GM21515 (cell line): Measurements from ENCODE around the gene NSD1.
"Not testable (repeated sequence)": the region's sequence is repeated elsewhere in the genome, so short reads cannot be mapped to it uniquely, and the experiment has no call there.

ENCODE experiments used
- ATAC-seq: cut with Tn5 transposase; IDR thresholded peaks from one replicate; pipeline ENCODE4 v1.9.1; 2021; ENCODE audit not compliant: unreplicated experiment

The NSD1 gene

DNA sequence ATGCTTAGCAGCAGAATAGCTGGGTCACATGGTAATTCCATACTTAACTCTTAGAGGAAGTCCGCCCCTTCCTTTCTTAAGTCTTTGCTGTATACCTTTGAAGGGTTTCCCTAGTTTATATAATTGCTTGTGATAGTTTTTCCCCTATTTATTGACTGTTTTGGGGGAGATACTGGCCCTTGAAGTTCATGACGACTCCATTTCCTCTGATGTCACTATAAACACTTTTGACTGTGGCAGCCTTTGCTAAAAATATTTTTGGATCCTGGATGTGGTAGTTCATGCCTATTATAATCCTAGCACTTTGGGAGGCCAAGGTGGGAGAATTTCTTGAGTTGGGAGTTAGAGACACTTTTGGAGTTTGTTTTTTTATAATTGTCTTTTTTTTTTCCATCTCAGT lies 38.4 kb downstream of the NSD1 start:
- no peak for ATAC-seq

DNA sequence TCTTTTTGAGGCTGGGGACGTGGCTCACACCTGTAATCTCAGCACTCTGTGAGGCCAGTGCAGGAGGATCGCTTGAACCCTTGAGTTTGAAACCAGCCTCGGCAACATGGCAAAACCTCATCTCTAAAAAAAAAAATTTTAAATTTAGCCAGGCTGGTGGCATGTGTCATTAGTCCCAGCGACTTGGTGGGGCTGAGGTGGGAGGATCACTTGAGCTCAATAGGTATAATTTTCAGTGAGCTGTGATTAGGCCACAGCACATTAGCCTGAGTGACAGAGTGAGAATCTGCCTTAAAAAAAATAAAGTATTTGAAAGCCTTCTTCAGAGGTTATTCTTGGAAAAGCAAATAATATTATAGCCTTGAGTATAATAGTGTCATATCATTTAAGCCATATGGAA lies 41.8 kb downstream of the NSD1 start:
- ATAC-seq = no peak

DNA sequence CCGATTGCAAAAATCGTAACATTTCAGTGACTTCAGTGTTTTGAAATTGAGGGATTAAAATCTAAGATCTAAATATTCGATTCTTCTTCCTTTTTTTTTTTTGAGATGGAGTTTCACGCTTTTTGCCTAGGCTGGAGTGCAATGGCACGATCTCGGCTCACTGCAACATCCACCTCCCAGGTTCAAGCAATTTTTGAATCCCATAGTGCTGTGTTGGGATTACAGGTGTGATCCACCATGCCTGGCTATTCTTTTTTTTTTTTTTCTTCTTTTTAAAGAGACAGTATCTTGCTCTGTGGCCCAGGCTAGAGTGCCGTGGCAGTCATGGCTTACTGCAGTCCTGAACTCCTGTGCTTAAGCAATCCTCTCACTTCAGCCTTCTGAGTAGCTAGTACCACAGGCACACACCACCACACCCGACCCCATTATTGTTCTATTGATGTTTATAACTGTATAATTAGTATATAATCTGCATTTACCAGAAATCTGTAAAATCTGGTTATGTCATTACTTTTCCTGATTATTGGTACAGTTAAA lies 42.7 kb downstream of the NSD1 start:
- no peak for ATAC-seq

DNA sequence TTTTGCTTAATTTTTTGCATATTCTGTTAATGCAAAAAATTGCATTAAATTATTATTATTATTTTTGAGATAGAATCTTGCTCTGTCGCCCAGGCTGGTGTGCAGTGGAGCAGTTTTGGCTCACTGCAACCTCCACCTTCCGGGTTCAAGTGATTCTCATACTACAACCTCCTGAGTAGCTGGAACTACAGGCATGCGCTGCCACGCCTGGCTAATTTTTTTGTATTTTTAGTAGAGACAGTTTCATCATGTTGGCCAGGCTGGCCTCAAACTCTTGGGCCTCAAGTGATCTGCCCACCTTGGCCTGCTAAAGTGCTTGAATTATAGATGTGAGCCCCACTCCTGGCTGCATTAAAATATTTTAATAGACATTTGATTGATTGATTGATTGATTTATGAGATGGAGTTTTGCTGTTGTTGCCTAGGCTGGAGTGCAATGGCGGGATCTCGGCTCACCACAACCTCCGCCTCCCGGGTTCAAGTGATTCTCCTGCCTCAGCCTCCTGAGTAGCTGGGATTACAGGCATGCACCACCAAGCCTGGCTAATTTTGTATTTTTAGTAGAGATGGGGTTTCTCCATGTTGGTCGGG lies 44.4 kb downstream of the NSD1 start:
- ATAC-seq = not testable (repeated sequence)

GRCh38 chr5:177178733-177179304 lies 45.2 kb downstream of the NSD1 start:
- ATAC-seq = no peak

- no peak for ATAC-seq
Observed at GRCh38 chr5:177179431-177179830, 45.9 kb downstream of the NSD1 start.

DNA sequence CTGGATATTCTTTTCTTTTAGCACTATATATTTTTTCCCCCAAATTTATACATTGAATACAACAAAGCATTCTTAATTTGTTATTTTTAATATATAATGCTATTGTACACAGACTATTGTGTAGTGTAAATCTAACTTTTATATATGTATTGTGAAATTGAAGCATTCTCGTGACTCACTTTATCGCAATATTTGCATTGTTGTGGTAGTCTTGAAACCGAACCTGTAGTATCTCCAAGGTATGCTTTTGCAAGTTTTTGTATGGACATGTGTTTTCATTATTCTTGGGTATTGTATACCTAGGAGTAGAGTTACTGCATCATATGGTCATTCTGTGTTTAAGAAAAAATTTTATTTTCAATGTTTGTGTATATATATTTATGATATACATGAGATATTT lies 49.6 kb downstream of the NSD1 start:
- no peak for ATAC-seq

- no peak for ATAC-seq
Observed at GRCh38 chr5:177183766-177184360, 50.3 kb downstream of the NSD1 start.

DNA sequence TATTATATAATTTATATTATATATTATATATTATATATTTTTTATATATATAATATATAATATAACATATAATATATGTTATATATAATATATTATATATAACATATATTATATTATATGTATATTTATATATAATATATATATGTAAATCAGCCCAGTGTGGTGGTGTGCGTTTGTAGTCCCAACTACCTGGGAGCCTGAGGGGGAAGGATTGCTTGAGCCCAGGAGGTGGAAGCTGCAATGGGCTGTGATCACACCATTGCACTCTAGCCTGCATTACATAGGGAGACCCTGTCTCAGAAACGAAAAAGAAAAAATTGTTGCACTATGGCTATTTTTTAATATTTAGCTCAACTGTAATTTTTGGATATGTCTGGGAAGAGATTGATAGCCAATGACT lies 52.4 kb downstream of the NSD1 start:
- no peak for ATAC-seq

DNA sequence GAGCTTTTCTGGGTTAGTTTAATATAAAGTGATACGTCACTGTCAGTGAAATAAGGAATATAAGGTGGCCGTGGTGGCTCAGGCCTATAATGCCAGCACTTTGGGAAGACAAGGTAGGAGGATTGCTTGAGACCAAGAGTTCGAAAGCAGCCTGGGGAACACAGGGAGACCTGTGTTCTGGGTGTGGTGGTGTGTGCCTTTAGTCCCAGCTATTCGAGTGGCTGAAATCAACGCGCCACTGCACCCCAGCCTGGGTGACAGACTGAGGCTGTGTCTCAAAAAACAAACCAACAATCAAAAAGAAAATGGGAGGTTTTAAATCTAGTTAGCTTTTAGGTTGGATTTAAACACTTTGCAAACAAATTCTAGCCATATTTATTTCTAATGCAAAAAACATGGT lies 53.1 kb downstream of the NSD1 start:
- ATAC-seq = no peak

DNA sequence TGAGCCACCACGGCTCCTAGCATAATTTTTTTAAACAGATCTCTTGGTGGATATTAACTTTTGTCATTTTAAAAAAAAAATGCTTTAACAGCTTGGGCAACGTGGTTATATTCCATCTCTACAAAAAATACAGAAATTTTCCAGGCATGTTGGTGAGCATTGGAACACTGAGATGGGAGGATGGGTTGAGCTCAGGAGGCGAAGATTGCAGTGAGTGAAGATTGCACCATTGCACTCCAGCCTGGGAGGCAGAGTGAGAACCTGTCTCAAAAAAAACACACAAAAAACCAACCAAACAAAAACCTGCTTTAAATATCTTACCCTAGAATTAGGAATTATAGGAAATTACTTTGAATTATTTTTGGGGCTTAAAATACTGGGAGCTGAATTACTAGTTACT lies 55.2 kb downstream of the NSD1 start:
- ATAC-seq = no peak

DNA sequence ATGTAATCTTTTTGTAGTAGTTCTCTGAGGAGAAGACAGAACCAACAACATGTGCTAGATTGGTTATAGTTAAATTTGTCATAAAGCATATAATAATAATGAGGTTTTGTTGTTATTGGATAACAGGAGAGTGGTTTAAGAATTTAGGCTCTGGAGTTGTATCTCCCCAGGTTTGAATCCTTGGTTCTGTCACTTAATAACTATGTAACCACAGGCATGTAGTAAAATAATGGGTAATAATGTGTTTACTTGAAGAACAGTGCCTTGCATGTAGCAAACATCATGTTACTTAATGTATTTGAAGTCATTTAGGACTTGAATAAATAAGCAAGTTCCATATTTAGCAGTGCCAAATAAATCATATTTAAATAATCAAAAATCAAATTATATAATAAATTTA lies 55.8 kb downstream of the NSD1 start:
- ATAC-seq = no peak

GRCh38 chr5:177189965-177190364 lies 56.4 kb downstream of the NSD1 start:
- no peak for ATAC-seq

- ATAC-seq = no peak
Observed at GRCh38 chr5:177194268-177194667, 60.7 kb downstream of the NSD1 start.

GRCh38 chr5:177195307-177195952 lies 61.9 kb downstream of the NSD1 start:
- no peak for ATAC-seq

GRCh38 chr5:177198738-177199137 lies 65.2 kb downstream of the NSD1 start:
- no peak for ATAC-seq

DNA sequence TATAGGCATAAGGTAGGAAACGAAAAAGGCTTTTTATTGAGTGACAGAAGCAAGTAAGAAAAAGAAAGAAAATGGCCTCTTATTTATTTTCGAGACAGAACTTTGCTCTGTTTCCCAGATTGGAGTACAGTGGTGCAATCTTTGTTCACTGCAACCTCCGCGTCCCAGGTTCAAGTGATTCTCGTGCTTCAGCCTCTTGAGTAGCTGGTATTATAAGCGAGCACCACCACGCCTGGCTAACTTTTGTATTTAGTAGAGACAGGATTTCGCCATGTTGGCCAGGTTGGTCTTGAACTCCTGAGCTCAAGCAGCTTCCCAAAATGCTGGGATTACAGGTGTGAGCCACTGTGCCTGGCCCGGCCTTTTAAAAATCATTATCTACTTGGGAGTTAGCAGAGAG lies 70.7 kb downstream of the NSD1 start:
- no peak for ATAC-seq

- ATAC-seq = no peak
Observed at GRCh38 chr5:177209610-177210009, 76.0 kb downstream of the NSD1 start.

DNA sequence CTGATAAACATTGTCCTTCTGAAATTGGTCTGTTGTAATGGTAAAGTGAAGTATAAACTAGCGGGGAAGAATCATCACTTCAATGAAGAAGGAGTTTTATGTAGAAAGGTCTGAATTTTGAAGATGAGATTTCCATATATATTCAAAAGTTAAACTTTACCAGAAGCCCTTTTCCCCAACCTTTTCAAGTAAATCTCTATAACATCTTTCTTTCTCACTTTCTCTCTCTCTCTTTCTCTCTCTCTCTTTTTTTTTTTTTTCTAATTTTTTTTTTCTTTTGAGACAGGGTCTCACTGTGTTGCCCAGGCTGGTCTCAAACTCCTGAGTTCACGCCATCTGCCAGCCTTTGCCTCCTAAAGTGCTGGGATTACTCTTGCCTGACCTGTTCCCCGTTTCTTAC lies 78.7 kb downstream of the NSD1 start:
- no peak for ATAC-seq

GRCh38 chr5:177220576-177220975 lies 87.0 kb downstream of the NSD1 start:
- no peak for ATAC-seq

DNA sequence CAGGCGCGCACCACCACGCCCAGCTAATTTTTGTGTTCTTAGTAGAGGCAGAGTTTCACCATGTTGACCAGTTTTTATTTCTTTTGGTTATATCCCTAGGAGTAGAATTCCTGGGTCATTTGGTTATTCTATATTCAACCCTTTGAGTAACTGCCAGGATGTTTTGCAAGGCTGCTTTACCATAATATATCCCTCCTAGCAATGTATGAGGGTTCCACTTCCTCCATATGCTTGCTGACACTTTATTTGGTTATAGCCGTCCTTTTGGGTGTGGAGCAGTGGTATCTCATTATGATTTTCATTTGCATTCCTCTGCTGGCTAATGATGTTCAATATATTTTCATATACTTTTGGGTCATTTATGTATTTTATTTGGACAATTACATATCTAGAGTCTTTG lies 88.7 kb downstream of the NSD1 start:
- no peak for ATAC-seq

DNA sequence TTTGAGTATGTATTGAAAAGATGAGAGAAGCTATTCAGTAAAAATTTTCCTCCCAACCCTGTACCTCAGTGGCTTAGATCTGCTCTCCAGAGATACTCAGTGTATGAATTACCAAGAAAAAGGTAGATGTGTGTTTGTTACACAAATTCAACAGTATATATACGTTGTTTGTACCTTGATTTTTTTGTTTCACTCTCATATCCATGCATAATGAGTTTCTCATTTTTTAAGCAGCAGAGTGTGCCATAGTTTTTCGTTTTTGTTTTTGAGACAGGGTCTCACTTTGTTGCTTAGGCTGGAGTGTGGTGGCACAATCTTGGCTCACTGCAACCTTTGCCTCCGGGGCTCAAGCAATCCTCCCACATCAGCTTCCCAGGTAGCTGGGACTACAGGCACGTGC lies 92.2 kb downstream of the NSD1 start:
- ATAC-seq = no peak
